Smooth muscle cell (in vitro differentiated cells): ENCODE data around the gene ADPGK. TPM values are rescaled to one million over a fixed set of nuclear protein-coding genes. Genes with fewer than 3 reads are reported as not detected.
"Not testable (repeated sequence)": the region's sequence is repeated elsewhere in the genome, so short reads cannot be mapped to it uniquely, and the experiment has no call there.

Experiments
- DNase-seq: peaks from one replicate; lab custom pipeline; 2025; ENCODE audit not compliant: unreplicated experiment; lab: John Stamatoyannopoulos, UW
- H2AFZ ChIP-seq: fragments of 200-600 bp; sonication (generic); 2 replicates; pipeline ENCODE4 v1.6.0; 2016; ENCODE audit warnings: antibody characterized with exemption, low read depth, mild to moderate bottlenecking
- H3F3A ChIP-seq: fragments of 200-600 bp; sonication (generic); 2 replicates; pipeline ENCODE4 v1.6.0; 2017; ENCODE audit warnings: antibody characterized with exemption, low read depth
- H3K27ac ChIP-seq: fragments of 200-600 bp; sonication (generic); 2 replicates; pipeline ENCODE4 v1.5.1; 2016; ENCODE audit warnings: low read depth, mild to moderate bottlenecking
- H3K27me3 ChIP-seq: fragments of 200-600 bp; sonication (generic); 2 replicates; pipeline ENCODE4 v1.6.1; 2016; ENCODE audit warnings: low read depth, mild to moderate bottlenecking
- H3K36me3 ChIP-seq: fragments of 200-600 bp; sonication (generic); 2 replicates; pipeline ENCODE4 v1.5.1; 2016; ENCODE audit warnings: low read depth
- H3K4me1 ChIP-seq: fragments of 200-600 bp; sonication (generic); 2 replicates; pipeline ENCODE4 v1.5.1; 2016; ENCODE audit warnings: low read depth
- H3K4me2 ChIP-seq: fragments of 200-600 bp; sonication (generic); 2 replicates; pipeline ENCODE4 v1.6.0; 2016; ENCODE audit warnings: mild to moderate bottlenecking
- H3K4me3 ChIP-seq: fragments of 200-600 bp; sonication (generic); 2 replicates; pipeline ENCODE4 v1.5.1; 2016; ENCODE audit warnings: mild to moderate bottlenecking
- H3K79me2 ChIP-seq: fragments of 200-600 bp; sonication (generic); 2 replicates; pipeline ENCODE4 v1.6.0; 2016; ENCODE audit warnings: low read depth, mild to moderate bottlenecking
- H3K9ac ChIP-seq: fragments of 200-600 bp; sonication (generic); 2 replicates; pipeline ENCODE4 v1.6.0; 2016; ENCODE audit warnings: low read depth
- H3K9me3 ChIP-seq: fragments of 200-600 bp; sonication (generic); replicated peaks from 2 replicates; pipeline ENCODE4 v1.5.1; 2016; ENCODE audit warnings: low read depth
- H4K20me1 ChIP-seq: fragments of 200-600 bp; sonication (generic); 2 replicates; pipeline ENCODE4 v1.6.0; 2016; ENCODE audit warnings: low read depth
- WGBS: methylation state at CpG from one replicate; pipeline ENCODE4 v1.1.7; 2016; ENCODE audit warnings: low lambda C conversion rate; 5-methylcytosine and 5-hydroxymethylcytosine counted together
- polyA plus RNA-seq: library from polyadenylated mRNA; unstranded; fragments of >200 nt; fragmentation: Nextera tagmentation; extraction: Ambion mirVana; gene quantifications from 2 replicates; pipeline ENCODE4 v1.2.1, GENCODE V29; 2016
- total RNA-seq: library from RNA; depleted of rRNA; stranded (reverse); fragments of >200 nt; gene quantifications from 2 replicates; pipeline ENCODE4 v1.2.3, GENCODE V29; 2014
- TF ChIP-seq, protein P1 (sequence below): fragments of 200-600 bp; sonication (generic); IDR thresholded peaks from 2 replicates; pipeline ENCODE4 v1.5.1; 2017; ENCODE audit warnings: borderline replicate concordance, mild to moderate bottlenecking, antibody characterized with exemption; ENCODE audit not compliant: insufficient read depth, poor library complexity, severe bottlenecking

The ADPGK gene
- total and polyA plus RNA-seq, 2 experiments from 2014 or later = 53.4 to 67.3 TPM

DNA sequence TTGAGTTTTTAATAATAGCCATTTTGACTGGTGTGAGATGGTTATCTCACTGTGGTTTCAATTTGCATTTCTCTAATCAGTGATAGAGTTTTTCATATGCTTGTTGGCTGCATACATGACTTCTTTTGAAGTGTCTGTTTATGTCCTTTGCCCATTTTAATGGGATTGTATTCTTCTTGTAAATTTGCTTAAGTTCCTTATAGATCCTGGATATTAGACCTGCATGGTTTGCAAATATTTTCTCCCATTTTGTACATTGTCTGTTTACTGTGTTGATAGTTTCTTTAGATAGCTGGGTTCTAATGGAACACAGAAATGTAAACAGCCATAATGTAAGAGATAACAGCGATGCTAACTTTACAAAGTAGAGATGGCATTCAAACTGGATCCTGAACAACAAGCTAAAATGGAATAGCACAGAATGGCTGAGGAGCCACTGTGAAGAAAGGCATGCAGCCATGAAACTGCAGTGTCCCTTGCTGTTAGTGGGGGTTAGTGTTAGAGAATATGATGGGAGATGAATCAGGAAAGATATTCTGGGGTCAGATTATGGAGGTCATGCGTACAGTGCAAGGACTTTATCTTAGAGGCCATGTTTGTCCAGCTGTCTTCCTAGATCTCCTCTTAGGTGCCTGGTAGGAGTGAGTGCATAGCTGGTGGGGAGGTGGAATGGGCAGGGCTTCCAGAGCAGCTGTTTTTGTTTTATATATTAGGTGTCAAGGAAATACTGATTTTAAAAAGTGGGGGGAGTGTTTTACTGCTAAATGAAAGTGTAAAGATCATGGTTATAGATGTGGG is 49.4 kb downstream of the ADPGK start:
- H3K79me2 ChIP-seq = no peaks in the 10 kb centered on the region
- no peak overlapping the region for H3K27ac ChIP-seq
- H3F3A ChIP-seq = no peaks in the 10 kb centered on the region
- no peaks in the 10 kb centered on the region for H4K20me1 ChIP-seq
- H3K9me3 ChIP-seq = no peaks in the 10 kb centered on the region
- peaks cover 8% of the 10 kb centered on the region for H3K36me3 ChIP-seq
- DNase-seq = no peak
- no peak overlapping the region for H3K4me3 ChIP-seq
- no peaks in the 10 kb centered on the region for H3K27me3 ChIP-seq
- TF ChIP-seq, protein P1, sequence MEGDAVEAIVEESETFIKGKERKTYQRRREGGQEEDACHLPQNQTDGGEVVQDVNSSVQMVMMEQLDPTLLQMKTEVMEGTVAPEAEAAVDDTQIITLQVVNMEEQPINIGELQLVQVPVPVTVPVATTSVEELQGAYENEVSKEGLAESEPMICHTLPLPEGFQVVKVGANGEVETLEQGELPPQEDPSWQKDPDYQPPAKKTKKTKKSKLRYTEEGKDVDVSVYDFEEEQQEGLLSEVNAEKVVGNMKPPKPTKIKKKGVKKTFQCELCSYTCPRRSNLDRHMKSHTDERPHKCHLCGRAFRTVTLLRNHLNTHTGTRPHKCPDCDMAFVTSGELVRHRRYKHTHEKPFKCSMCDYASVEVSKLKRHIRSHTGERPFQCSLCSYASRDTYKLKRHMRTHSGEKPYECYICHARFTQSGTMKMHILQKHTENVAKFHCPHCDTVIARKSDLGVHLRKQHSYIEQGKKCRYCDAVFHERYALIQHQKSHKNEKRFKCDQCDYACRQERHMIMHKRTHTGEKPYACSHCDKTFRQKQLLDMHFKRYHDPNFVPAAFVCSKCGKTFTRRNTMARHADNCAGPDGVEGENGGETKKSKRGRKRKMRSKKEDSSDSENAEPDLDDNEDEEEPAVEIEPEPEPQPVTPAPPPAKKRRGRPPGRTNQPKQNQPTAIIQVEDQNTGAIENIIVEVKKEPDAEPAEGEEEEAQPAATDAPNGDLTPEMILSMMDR = no peak
- WGBS = 74% methylated on average over 2 of the region's 2 CpGs
- no peak overlapping the region for H3K9ac ChIP-seq
- H3K4me1 ChIP-seq = no peaks in the 10 kb centered on the region
- no peak overlapping the region for H2AFZ ChIP-seq
- H3K4me2 ChIP-seq = no peak overlapping the region

DNA sequence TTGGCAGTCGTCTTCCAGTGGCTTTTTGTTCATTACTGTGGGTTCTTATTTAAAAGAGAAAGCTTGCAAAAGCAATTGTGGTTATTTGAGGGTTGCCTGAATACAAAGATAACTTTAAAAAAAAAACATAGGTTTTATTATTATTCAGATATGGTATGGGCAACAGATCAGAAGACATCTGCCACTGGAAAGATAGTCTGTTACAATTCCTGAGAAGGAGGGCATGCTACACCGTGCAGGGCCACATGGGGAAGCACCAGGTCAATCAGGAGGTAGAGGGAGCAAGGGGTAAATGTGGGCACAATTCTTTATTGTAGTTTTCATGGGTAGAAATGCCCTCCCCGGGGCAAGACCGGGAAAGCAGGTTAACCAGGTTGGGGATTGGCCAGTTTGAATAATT is 51.0 kb downstream of the ADPGK start:
- H3K27me3 ChIP-seq = no peaks in the 10 kb centered on the region
- no peaks in the 10 kb centered on the region for H3K4me1 ChIP-seq
- no peak overlapping the region for H3K4me2 ChIP-seq
- no peak for DNase-seq
- H3K9ac ChIP-seq = no peak overlapping the region
- H4K20me1 ChIP-seq = no peaks in the 10 kb centered on the region
- TF ChIP-seq, protein P1 = no peak
- H3K36me3 ChIP-seq = peaks cover 7% of the 10 kb centered on the region
- 93% methylated on average over 4 of the region's 4 CpGs for WGBS
- no peak overlapping the region for H3K4me3 ChIP-seq
- no peaks in the 10 kb centered on the region for H3K9me3 ChIP-seq
- H2AFZ ChIP-seq = no peak overlapping the region
- no peak overlapping the region for H3K27ac ChIP-seq
- H3F3A ChIP-seq = no peaks in the 10 kb centered on the region
- no peaks in the 10 kb centered on the region for H3K79me2 ChIP-seq

DNA sequence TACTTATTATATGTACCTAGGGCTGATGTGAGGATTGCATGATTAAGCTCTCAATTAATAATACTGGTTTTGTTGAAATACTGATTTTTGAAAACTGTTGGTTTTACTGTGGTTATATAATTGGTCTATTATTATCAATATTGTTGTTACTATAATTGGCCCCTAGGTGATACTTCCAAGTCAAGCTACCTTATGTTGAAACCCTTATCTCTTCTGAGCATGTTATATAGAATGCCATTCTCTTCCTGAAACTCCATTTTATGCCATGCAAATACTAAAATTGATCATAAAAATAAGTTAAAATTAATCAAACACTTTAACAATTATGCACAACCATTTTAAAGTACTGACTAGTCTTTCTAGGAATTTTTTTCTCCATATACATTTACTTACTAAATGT is 51.5 kb downstream of the ADPGK start:
- no peaks in the 10 kb centered on the region for H3F3A ChIP-seq
- no peak overlapping the region for H3K27ac ChIP-seq
- TF ChIP-seq, protein P1 = no peak
- no peak for DNase-seq
- no peaks in the 10 kb centered on the region for H3K9me3 ChIP-seq
- no peak overlapping the region for H3K9ac ChIP-seq
- no peak overlapping the region for H3K4me2 ChIP-seq
- H3K79me2 ChIP-seq = no peaks in the 10 kb centered on the region
- H3K27me3 ChIP-seq = no peaks in the 10 kb centered on the region
- no peaks in the 10 kb centered on the region for H4K20me1 ChIP-seq
- no peak overlapping the region for H2AFZ ChIP-seq
- H3K36me3 ChIP-seq = peaks cover 3% of the 10 kb centered on the region
- no peaks in the 10 kb centered on the region for H3K4me1 ChIP-seq
- no peak overlapping the region for H3K4me3 ChIP-seq

DNA sequence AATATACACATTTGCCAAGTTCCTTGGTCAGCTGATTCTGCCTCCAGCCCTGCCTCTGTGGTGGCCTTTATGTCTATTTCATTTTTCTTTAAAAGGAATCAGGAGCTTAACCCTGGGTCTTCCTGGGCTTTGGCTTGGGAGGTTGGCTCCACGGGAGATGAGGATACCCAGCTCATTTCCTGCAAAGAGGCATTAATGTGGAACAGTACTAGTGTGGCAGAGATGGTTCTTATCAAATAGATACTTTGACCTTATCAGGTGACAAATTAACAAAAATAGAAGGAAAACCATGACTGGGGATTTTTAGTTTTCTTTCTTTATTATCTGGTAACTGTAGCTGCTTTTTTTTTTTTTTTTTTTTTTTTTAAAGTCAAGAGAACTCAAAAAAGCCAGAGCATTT is 54.7 kb downstream of the ADPGK start:
- H3K9me3 ChIP-seq = no peaks in the 10 kb centered on the region
- no peak overlapping the region for H3K27ac ChIP-seq
- WGBS = 78% methylated on average over 1 of the region's 1 CpG
- no peak overlapping the region for H3K4me2 ChIP-seq
- H3K36me3 ChIP-seq = no peaks in the 10 kb centered on the region
- no peak for DNase-seq
- H3K4me3 ChIP-seq = no peak overlapping the region
- H2AFZ ChIP-seq = no peak overlapping the region
- H3K9ac ChIP-seq = no peak overlapping the region
- no peaks in the 10 kb centered on the region for H3K79me2 ChIP-seq
- no peaks in the 10 kb centered on the region for H4K20me1 ChIP-seq
- no peaks in the 10 kb centered on the region for H3K4me1 ChIP-seq
- TF ChIP-seq, protein P1 = no peak
- no peaks in the 10 kb centered on the region for H3K27me3 ChIP-seq
- no peaks in the 10 kb centered on the region for H3F3A ChIP-seq

DNA sequence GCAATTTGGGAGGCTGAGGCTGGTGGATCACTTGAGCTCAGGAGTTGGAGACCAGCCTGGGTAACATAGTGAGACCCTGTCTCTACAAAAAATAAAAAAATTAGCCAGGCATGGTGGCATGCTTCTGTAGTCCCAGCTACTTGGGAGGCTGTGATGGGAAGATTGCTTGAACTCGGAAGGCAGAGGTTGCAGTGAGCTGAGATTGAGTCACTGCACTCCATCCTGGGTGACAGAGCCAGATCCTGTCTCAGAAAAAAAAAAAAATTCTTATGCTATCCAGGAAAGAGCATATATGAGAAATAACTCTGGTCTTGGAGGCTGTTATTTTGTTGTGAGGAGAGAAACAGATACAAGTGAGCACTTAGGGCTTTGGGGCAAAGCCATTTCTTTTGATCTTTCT is 55.3 kb downstream of the ADPGK start:
- H3K27ac ChIP-seq, H2AFZ ChIP-seq, H3K79me2 ChIP-seq, H3K4me2 ChIP-seq, H3K27me3 ChIP-seq, H4K20me1 ChIP-seq, H3K36me3 ChIP-seq, DNase-seq, H3F3A ChIP-seq, H3K4me3 ChIP-seq, H3K4me1 ChIP-seq, H3K9ac ChIP-seq, H3K9me3 ChIP-seq: not testable (repeated sequence)
- WGBS = 53% methylated on average over 1 of the region's 1 CpG
